HPDE6-E6E7 (cell line): Measurements from ENCODE around the gene MARCKSL1.
"Not testable (repeated sequence)": the region's sequence is repeated elsewhere in the genome, so short reads cannot be mapped to it uniquely, and the experiment has no call there.

Experiments used
- DNase-seq: peaks from one replicate; pipeline ENCODE4 v3.0.0; 2011; ENCODE audit warnings: missing footprints; ENCODE audit errors: extremely low spot score

The MARCKSL1 gene, protein sequence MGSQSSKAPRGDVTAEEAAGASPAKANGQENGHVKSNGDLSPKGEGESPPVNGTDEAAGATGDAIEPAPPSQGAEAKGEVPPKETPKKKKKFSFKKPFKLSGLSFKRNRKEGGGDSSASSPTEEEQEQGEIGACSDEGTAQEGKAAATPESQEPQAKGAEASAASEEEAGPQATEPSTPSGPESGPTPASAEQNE

GRCh38 chr1:32335790-32336590 is at the start of gene MARCKSL1:
Gene MARCKSL1 (minus strand): TSS chr1:32336233. CDS start chr1:32336033, 200 bp downstream.
- peak; percentile 32 for DNase-seq

DNA sequence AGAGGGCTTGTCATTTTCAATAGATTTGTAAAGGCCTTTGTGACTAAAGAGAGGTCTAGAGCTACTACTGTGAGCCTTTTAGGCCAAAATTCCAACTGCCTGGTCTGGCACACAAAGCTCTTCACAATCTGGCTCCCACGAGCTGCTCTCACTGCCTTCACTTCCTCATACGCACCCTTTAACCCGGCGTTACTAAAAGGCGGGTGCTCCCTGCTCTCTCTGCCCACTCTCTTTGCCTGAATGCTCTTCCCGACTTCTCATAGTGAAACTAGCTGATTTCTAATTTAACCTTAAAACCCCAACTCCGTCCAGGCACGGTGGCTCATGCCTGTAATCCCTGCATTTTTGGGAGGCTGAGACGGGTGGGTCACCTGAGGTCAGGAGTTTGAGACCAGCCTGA is 44.0 kb upstream of the MARCKSL1 start:
- no peak for DNase-seq

DNA sequence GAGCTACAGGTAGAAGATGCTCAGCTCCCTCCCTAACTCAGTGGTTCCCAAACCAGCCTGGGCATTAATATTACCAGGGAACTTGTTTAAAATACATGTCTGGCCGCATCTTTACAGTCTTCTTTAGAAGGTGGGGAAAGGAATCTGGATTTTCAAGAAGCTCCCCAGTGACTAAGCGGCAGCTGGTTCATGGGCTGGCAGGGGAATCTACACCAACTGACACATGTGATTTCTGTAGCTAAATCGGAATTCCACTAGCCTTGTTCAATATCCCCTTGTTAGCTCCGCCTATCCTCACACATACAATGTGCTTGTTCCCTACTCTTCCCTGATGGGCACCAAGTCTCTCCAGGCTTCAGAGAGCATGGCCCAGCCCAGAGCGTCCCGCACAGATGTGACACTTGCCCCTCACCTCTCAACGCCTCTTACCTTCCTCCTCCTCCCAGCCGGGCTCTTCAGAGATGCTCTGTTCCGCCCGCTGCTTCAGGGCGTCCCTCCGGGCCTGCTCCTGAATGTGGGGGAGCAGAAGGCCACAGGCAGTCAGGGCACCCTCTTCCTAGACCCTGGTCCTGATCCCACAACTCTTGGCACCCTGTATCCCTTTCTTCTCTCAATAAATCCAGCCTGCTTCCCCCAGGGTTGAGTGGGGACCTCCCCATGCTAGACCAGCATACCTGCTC is 41.6 kb upstream of the MARCKSL1 start:
- DNase-seq, result no peak

DNA sequence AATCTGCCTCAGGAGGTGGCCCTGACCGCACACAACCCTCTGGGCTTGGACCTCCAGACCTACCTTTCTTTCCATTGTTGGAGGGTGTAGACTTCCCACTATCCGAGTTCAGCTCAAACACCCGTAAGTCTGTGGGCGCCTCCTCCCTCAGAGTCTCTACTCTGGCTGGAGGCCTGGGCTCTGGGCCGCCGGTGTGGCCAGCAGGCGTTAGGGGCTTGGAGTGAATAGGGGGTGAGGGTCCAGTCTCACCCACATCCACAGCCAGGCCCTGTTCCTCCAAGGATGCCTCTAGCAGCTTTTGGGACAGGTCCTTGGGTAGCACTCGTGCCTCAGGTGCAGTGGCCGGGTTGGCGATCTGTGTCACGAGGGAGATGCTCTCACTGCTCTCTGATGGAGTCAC is 40.2 kb upstream of the MARCKSL1 start:
- no peak for DNase-seq

- no peak for DNase-seq
Observed at GRCh38 chr1:32373996-32374592, 38.1 kb upstream of the MARCKSL1 start.

DNA sequence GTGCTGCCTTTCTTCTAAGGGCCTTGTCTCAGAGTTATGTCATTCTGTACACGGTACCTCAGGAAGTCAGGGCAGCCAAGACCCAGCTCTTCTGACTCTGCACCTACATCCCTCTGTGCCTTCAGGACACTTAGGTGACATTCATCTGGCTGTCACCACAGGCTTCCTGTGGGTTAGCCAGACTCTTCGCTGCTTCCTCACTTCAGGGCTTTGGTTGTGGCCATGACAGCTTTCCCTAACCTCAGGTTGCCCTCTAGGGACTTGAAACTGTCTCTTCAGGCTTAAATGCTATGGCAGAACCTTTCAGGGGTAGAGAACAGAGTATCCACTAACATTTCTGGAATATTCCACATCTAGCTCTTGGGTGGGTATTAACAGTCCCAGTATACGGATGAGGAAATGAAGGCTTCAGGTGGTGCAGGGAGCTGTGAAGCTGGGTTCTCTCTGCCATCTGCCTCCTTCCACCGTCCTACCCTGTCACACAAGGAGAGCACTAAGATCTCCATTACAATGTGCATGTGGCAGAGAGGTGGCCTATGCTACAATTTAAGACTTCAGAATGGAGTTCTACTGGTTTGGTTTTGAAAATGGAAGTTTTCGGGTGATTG is 36.2 kb upstream of the MARCKSL1 start:
- no peak for DNase-seq

- DNase-seq, result no peak
Observed at GRCh38 chr1:32367912-32368635, 32.0 kb upstream of the MARCKSL1 start.

GRCh38 chr1:32365445-32365844 is 29.4 kb upstream of the MARCKSL1 start:
- no peak for DNase-seq

DNA sequence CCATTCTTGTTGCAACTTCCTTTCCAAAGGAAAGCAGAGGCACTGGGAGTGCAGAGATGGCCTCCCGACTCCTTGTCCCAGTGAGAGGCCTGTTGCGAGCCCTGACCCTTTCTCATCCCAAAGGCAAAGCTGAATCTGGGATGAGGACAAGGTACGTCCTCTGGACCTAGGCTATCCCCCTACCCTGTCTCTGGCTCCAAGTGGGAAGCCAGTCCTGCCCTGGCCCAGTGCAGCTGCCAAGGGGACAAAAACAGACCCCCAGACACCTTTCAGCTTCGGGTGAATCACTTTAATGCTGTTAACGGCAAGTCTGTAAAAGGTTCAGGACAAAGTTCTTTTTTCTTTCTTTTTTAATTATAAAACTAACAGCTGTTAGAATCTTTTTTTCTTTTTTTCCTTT is 28.8 kb upstream of the MARCKSL1 start:
- DNase-seq, result no peak

DNA sequence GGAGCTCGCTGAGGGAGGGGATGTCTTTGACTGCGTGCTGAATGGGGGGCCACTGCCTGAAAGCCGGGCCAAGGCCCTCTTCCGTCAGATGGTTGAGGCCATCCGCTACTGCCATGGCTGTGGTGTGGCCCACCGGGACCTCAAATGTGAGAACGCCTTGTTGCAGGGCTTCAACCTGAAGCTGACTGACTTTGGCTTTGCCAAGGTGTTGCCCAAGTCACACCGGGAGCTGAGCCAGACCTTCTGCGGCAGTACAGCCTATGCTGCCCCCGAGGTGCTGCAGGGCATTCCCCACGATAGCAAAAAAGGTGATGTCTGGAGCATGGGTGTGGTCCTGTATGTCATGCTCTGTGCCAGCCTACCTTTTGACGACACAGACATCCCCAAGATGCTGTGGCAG is 27.7 kb upstream of the MARCKSL1 start:
- DNase-seq, result no peak

DNA sequence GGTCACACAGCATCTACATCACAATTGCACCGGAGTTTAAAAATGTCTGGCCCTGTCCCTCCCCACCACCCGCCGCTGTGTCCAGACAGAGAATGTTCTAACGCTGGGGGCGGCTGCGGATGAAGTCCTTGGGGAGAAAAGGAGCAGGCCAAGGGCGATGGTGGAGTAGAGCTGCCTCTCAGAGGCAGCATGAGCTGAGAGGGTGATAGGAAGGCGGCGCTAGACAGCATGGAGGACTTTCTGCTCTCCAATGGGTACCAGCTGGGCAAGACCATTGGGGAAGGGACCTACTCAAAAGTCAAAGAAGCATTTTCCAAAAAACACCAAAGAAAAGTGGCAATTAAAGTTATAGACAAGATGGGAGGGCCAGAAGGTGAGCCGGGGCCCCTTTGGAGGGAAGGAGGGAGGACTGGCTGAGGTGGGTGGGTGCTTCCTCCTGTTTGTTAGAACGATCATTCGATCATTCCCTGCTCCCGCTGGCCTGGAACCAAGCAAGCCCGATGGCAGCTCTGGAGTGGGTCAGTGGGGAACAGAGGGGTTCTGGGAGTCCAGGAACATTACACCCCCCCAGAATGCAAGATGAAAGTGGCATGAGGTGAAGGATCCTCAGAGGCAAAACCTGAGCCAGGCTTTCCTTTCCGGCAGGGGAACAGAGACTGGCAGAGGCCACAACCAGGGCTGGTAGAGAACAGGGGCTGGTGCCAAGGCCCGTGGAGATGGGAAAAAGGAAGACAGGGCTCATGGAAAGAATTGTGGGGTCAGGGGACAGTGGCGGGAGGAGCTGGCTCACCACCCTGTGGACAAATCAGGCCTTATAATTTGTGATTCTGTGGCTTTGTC is 26.7 kb upstream of the MARCKSL1 start, which contains the start of the genes FAM229A and TSSK3:
Gene FAM229A (minus strand): TSS at position 12 of the 840 bp plus-strand sequence. CDS start 394 bp downstream, outside the sequence.
Gene TSSK3 (plus strand): TSS at position 66 of the 840 bp plus-strand sequence. CDS start 163 bp downstream, at position 229.
- DNase-seq, result no peak

DNA sequence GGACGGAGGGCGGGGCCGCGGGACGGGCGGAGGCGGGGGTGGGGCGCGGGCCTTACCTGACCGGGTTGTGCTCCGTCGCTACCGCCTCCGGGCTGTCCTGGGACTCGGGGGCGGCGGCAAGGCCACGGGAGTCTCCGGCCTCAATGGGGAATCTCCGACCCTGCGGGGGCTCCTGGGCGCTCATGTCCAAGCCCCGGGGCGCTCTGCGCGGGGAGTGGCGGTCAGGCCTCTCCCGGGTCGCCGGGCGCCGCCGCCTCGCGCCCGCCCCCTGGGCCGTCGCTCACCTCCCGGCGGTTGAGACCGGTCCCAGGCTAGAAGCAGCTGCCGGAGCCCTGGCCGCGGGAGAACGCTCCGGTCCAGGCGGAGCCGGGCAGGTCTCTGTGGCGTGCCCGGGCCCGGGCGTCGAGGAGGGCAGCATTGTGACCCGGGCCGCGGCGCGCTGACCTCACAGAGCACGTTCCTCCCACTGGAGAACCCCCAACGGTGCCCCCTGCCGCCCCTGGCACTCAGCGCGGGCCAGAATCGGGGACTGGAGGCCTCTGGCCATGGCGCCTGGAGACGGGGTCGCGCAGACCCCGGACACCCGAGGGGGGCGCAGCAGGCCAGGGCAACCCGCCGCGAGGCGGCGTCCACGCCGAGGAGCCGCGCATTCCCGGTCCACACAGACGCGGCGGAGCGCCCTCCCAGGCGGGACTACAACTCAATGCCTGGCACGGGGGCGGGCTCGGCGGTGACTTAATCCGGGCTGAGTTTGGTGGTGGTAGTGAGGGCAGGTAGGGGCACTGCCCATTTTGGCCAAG is 25.8 kb upstream of the MARCKSL1 start:
- no peak for DNase-seq

DNA sequence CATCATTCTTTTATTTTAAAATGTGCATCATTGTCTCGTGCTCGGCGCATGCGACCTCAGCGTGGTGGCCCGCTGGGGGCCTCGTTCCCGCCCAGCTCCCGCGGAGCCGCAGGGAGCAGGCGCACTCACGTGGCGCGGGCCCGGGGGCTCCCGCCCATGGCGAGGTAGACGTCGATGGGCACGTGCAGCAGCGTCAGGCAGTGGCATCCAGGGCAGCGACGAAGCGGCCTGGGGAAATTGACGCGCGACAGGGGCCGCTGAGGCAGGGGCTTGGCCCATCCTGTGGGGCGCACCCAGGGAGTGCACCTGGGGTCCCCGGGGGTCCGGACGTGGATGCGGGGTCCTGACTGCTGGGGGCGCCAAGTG is 25.3 kb upstream of the MARCKSL1 start:
- no peak for DNase-seq

- DNase-seq, result no peak
Observed at GRCh38 chr1:32358435-32358834, 22.4 kb upstream of the MARCKSL1 start.

DNA sequence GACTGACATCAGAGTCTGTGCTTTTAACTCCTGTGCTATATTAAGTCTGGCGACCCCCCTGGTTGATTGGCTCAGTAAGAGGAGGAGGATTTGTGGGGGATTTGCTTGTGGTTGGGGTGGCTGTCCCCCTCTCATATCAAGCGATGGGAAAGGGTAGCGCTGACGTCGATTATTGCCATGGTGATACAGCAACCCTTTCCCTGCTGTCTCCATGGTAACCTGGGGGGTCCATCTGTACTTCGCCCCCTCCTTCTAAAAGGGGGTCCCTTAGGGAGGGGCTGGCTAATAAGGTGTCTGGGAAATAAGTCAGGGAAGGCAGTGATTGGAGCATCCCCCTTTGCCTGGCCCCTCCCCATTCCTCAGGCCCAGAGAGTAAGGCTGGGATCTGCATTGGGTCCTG is 21.6 kb upstream of the MARCKSL1 start:
- no peak for DNase-seq

DNA sequence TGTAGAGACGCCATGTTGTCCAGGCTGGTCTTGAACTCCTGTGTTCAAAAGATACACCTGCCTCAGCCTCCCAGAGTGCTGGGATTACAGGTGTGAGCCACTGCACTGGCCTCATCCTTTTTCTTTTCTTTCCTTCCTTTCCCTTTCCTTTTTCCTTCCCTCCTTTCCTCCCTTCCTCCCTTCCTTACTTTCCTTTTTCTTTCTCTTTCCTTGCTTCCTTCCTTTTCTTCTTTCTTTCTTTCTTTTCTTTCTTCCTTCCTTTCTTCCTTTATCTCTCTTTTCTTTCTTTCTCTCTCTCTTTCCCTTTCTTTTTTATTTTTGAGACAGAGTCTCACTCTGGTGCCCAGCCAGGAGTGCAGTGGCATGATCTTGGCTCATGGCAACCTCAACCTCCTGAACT is 20.4 kb upstream of the MARCKSL1 start:
- no peak for DNase-seq

DNA sequence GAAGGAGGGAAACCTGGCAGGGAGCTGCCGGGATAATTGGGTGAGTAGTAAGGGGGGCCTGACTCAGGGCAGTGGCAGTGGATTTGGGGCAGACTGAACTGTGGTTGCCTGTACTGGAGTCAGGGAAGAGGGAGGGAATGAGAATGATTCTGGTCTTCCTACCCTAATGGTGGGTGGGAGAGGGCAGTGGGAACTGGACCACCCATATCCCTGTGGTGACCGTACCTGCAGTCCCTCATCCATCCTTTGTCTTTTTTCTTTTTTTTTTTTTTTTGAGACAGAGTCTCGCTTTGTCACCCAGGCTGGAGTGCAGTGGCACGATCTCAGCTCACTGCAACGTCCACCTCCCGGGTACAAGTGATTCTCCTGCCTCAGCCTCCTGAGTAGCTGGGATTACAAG is 19.7 kb upstream of the MARCKSL1 start:
- DNase-seq, result not testable (repeated sequence)

- DNase-seq, result no peak
Observed at GRCh38 chr1:32353886-32354570, 18.0 kb upstream of the MARCKSL1 start.

DNA sequence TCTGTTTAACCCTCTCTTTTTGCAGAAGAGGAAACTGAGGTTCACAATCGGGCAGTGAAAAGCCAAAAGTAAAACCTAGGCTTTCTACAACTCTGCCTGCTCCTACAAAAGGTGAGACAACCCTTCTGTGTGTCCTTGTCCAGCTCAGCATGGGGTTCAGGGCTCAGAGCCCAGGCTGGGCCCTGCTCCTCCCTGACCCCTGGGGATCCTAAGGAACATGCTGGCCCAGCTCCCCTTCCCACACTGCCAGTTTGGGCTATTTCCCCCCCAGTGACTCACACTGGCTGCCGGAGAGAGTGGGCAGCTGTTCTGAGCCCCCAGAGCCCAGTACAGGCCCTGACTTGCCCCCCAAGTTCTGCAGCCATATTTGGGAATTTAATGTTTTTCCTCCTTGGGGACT is 17.4 kb upstream of the MARCKSL1 start:
- no peak for DNase-seq
